Gastroesophageal sphincter (tissue), 3 donors: ENCODE results near the gene GAL3ST1.

Experiments
- POLR2A ChIP-seq, 2 donors: fragments of 450-650 bp; IDR thresholded peaks; one replicate each; pipeline ENCODE4 v1.6.1; 2017; ENCODE audit warnings: antibody characterized with exemption in 2 of 2, mild to moderate bottlenecking in 2 of 2, moderate library complexity in 1 of 2
- TF ChIP-seq, protein P1 (sequence below), 4 experiments: fragments of 200-600 bp in 2 of 4; fragments of 450-650 bp in 2 of 4; sonication (generic) in 1 of 4; IDR thresholded peaks; one replicate each; pipeline ENCODE4 v1.5.1; 2017 to 2019; ENCODE audit warnings: antibody characterized with exemption in 4 of 4, mild to moderate bottlenecking in 2 of 4, moderate library complexity in 2 of 4

- TF ChIP-seq, protein P1, sequence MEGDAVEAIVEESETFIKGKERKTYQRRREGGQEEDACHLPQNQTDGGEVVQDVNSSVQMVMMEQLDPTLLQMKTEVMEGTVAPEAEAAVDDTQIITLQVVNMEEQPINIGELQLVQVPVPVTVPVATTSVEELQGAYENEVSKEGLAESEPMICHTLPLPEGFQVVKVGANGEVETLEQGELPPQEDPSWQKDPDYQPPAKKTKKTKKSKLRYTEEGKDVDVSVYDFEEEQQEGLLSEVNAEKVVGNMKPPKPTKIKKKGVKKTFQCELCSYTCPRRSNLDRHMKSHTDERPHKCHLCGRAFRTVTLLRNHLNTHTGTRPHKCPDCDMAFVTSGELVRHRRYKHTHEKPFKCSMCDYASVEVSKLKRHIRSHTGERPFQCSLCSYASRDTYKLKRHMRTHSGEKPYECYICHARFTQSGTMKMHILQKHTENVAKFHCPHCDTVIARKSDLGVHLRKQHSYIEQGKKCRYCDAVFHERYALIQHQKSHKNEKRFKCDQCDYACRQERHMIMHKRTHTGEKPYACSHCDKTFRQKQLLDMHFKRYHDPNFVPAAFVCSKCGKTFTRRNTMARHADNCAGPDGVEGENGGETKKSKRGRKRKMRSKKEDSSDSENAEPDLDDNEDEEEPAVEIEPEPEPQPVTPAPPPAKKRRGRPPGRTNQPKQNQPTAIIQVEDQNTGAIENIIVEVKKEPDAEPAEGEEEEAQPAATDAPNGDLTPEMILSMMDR (IDR thresholded peaks at IDR 0.05) = no peak
- TF ChIP-seq POLR2A (IDR thresholded peaks at IDR 0.05) = no peak
Measured at GRCh38 chr22:30557243-30557642, 17.2 kb downstream of the GAL3ST1 start.
